ENCODE results near the gene ALOXE3. TPM values are rescaled to one million over a fixed set of nuclear protein-coding genes. Genes with fewer than 3 reads are reported as not detected.

The ALOXE3 gene
- total RNA-seq, 1 experiment from 2014 or later: 0.13 TPM

DNA sequence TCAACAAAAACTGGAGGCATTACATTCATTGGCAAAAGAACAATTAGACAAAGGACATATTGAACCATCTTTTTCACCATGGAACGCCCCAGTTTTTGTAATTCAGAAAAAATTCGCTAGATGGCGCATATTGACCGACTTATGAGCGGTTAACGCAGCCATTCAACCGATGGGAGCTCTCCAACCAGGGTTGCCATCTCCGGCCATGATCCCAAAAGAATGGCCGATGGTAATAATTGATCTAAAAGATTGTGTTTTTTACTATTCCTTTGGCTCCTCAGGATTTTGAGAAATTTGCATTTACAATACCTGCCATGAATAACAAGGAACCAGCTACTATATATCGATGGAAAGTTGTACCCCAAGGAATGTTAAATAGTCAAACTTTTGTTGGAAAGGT is 58.0 kb downstream of the ALOXE3 start:
- no CpG with 5 or more reads among the region's 10 CpGs for WGBS (ENCODE audit: extremely low coverage, insufficient read length, low lambda C conversion rate)
- H3K23me2 ChIP-seq (ENCODE audit: insufficient read length, low read depth, low read length, poor library complexity, severe bottlenecking): peaks cover 10% of the 10 kb centered on the region
- H4K20me1 ChIP-seq (ENCODE audit: control insufficient read depth, insufficient read depth, insufficient read length): no peaks in the 10 kb centered on the region
- Mint-ChIP-seq H3K27ac (no peak overlapping the region), H3K36me3 (ENCODE audit: insufficient read depth in 1 of 3, low read depth in 3 of 3) (no peaks in the 10 kb centered on the region), H3K9me3 (no peaks in the 10 kb centered on the region), H3K4me1 (peaks cover 39 to 42% of the 10 kb centered on the region in 2 experiments), H3K27me3 (ENCODE audit: low read depth) (peaks cover 81% of the 10 kb centered on the region), H3K4me3 (peak overlapping the region in 1 of 2 experiments; percentile 33; a peak in 1 of 5 replicates)
- H3K27me3 ChIP-seq (ENCODE audit: insufficient read depth, low read length): peaks cover 13% of the 10 kb centered on the region; the same call in 1 of the 2 replicates
- no peak overlapping the region for H2BK15ac ChIP-seq (ENCODE audit: low read depth, low read length)
- no peaks in the 10 kb centered on the region for H3K79me2 ChIP-seq (ENCODE audit: insufficient read depth, low read length)
- H3K4me2 ChIP-seq (ENCODE audit: insufficient read depth, insufficient read length, low read length): no peak overlapping the region
- no peak overlapping the region for H3K23ac ChIP-seq (ENCODE audit: insufficient read length, low read depth, low read length)
- no peaks in the 10 kb centered on the region for H3K9me3 ChIP-seq (ENCODE audit: control insufficient read depth, low read depth, low read length)
- no peak overlapping the region for H3K4ac ChIP-seq (ENCODE audit: low read depth, low read length)
- no peaks in the 10 kb centered on the region for H3K79me1 ChIP-seq (ENCODE audit: insufficient read depth, low read depth, low read length, poor library complexity, severe bottlenecking)
- H3K56ac ChIP-seq (ENCODE audit: insufficient read length, low read depth, low read length): no peak overlapping the region
- H4K91ac ChIP-seq (ENCODE audit: insufficient read length, low read depth, low read length): no peak overlapping the region
- H2AK5ac ChIP-seq (ENCODE audit: insufficient read length, low read length): no peak overlapping the region
- H3T11ph ChIP-seq (ENCODE audit: low read length): no peak overlapping the region
- no peak overlapping the region for H4K5ac ChIP-seq (ENCODE audit: insufficient read length, low read depth, low read length)
- no peak overlapping the region for H2AFZ ChIP-seq (ENCODE audit: low read length)
- H3K9ac ChIP-seq (ENCODE audit: extremely low read depth, insufficient read length, low read length): no peak overlapping the region
- H4K8ac ChIP-seq (replicated peaks; ENCODE audit: insufficient read length, low read depth, low read length): no peak overlapping the region
- peaks cover 3% of the 10 kb centered on the region; the same call in 1 of the 2 replicates for H3K4me1 ChIP-seq (ENCODE audit: insufficient read depth, low read length)
- DNase-seq: peak; percentile 76
- no peak overlapping the region for H2BK20ac ChIP-seq (ENCODE audit: low read depth, low read length, poor library complexity, severe bottlenecking)
- no peak overlapping the region for H3K27ac ChIP-seq (ENCODE audit: insufficient read length, low read depth, low read length)
- no peak overlapping the region for H3K18ac ChIP-seq (ENCODE audit: insufficient read length, low read depth, low read length)
- TF ChIP-seq, protein P1, sequence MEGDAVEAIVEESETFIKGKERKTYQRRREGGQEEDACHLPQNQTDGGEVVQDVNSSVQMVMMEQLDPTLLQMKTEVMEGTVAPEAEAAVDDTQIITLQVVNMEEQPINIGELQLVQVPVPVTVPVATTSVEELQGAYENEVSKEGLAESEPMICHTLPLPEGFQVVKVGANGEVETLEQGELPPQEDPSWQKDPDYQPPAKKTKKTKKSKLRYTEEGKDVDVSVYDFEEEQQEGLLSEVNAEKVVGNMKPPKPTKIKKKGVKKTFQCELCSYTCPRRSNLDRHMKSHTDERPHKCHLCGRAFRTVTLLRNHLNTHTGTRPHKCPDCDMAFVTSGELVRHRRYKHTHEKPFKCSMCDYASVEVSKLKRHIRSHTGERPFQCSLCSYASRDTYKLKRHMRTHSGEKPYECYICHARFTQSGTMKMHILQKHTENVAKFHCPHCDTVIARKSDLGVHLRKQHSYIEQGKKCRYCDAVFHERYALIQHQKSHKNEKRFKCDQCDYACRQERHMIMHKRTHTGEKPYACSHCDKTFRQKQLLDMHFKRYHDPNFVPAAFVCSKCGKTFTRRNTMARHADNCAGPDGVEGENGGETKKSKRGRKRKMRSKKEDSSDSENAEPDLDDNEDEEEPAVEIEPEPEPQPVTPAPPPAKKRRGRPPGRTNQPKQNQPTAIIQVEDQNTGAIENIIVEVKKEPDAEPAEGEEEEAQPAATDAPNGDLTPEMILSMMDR (conservative IDR thresholded peaks at IDR 0.05): peak; percentile 84
- H2BK120ac ChIP-seq (ENCODE audit: low read depth, low read length, poor library complexity, severe bottlenecking): no peak overlapping the region
- H2BK12ac ChIP-seq (ENCODE audit: insufficient read length, low read depth, low read length): no peak overlapping the region
- H2BK5ac ChIP-seq (ENCODE audit: insufficient read length, low read length): no peak overlapping the region
- H3K14ac ChIP-seq (ENCODE audit: insufficient read depth, low read length): no peak overlapping the region

All from H9 (cell line).